Naive thymus-derived CD4-positive, alpha-beta T cell (primary cell): ENCODE measurements around the gene KIF5A. TPM values are rescaled to one million over a fixed set of nuclear protein-coding genes. Genes with fewer than 3 reads are reported as not detected.

Experiments used
- ATAC-seq: fragments of 150-1000 bp; cut with Tn5 transposase; 2 replicates; pipeline ENCODE4 v1.10.0; 2021; ENCODE audit warnings: mild to moderate bottlenecking, moderate library complexity
- CTCF ChIA-PET: fragments of 350-600 bp; sonication (Branson Sonifier 250); formaldehyde crosslinking; loops from one replicate; lab custom pipeline; 2021; ENCODE audit warnings: antibody characterized with exemption; lab: Charles Lee
- POLR2A ChIA-PET: fragments of 350-600 bp; sonication (Branson Sonifier 250); formaldehyde crosslinking; loops from one replicate; lab custom pipeline; 2021; ENCODE audit warnings: antibody characterized with exemption, inconsistent platforms; lab: Charles Lee
- DNase-seq, 9 donors: peaks; one replicate each; pipeline versions ENCODE4 v3.0.0 to v3.0.0-alpha.2; 2020 to 2022; ENCODE audit warnings: mixed read lengths in 1 of 9
- H3K27ac ChIP-seq: one replicate; pipeline ENCODE4 v1.7.0; 2013; ENCODE audit warnings: mild to moderate bottlenecking, low read depth, low read length, moderate library complexity
- H3K27me3 ChIP-seq, 2 donors: one replicate each; pipeline ENCODE4 v1.7.0; 2013; ENCODE audit warnings: low read length in 2 of 2, mild to moderate bottlenecking in 2 of 2, moderate library complexity in 2 of 2; ENCODE audit not compliant: control insufficient read depth in 2 of 2, insufficient read depth in 2 of 2
- H3K36me3 ChIP-seq, 3 experiments: 1 replicate in 2 of 3; 2 replicates in 1 of 3; pipeline ENCODE4 v1.7.0; 2013; ENCODE audit warnings: low read length in 3 of 3, mild to moderate bottlenecking in 3 of 3, moderate library complexity in 1 of 3; ENCODE audit not compliant: insufficient read depth in 3 of 3, control insufficient read depth in 2 of 3
- H3K4me1 ChIP-seq, 2 donors: one replicate each; pipeline ENCODE4 v1.7.0; 2013; ENCODE audit warnings: low read length in 2 of 2, mild to moderate bottlenecking in 2 of 2, moderate library complexity in 1 of 2; ENCODE audit not compliant: control insufficient read depth in 2 of 2, insufficient read depth in 2 of 2
- H3K4me3 ChIP-seq: 2 replicates; pipeline ENCODE4 v1.7.0; 2013; ENCODE audit warnings: mild to moderate bottlenecking, low read length
- H3K9me3 ChIP-seq, 3 experiments: 1 replicate in 2 of 3; 2 replicates in 1 of 3; pipeline ENCODE4 v1.7.0; 2013; ENCODE audit warnings: low read length in 3 of 3; ENCODE audit not compliant: control insufficient read depth in 2 of 3
- H3K27ac Mint-ChIP-seq, 9 donors: one replicate each; pipeline ENCODE4 v1.8.0; 2020 to 2022; ENCODE audit warnings: mixed read lengths in 9 of 9, mild to moderate bottlenecking in 8 of 9, moderate library complexity in 5 of 9, inconsistent platforms in 2 of 9
- H3K27me3 Mint-ChIP-seq, 5 donors: one replicate each; pipeline ENCODE4 v1.8.0; 2021 to 2022; ENCODE audit warnings: mixed read lengths in 5 of 5, mild to moderate bottlenecking in 1 of 5
- H3K36me3 Mint-ChIP-seq, 5 donors: one replicate each; pipeline ENCODE4 v1.8.0; 2020 to 2022; ENCODE audit warnings: mixed read lengths in 5 of 5, mild to moderate bottlenecking in 3 of 5, inconsistent platforms in 1 of 5
- H3K4me1 Mint-ChIP-seq, 7 donors: one replicate each; pipeline ENCODE4 v1.8.0; 2020 to 2022; ENCODE audit warnings: mixed read lengths in 7 of 7, mild to moderate bottlenecking in 3 of 7, inconsistent platforms in 1 of 7
- H3K4me3 Mint-ChIP-seq, 10 donors: one replicate each; pipeline ENCODE4 v1.8.0; 2020 to 2022; ENCODE audit warnings: mild to moderate bottlenecking in 10 of 10, mixed read lengths in 10 of 10, moderate library complexity in 6 of 10, inconsistent platforms in 2 of 10
- H3K9me3 Mint-ChIP-seq, 11 donors: one replicate each; pipeline ENCODE4 v1.8.0; 2020 to 2022; ENCODE audit warnings: mixed read lengths in 11 of 11, mild to moderate bottlenecking in 4 of 11, inconsistent platforms in 1 of 11, moderate library complexity in 1 of 11
- intact Hi-C, 2 donors: fragments of 100-400 bp; cut with micrococcal nuclease; formaldehyde crosslinking; loops; one replicate each; pipeline ENCODE4 v1.15.1; 2023
- polyA plus RNA-seq, 2 donors: library from polyadenylated mRNA; unstranded; fragments of 300-500 nt; fragmentation: Illumina TruSeq; gene quantifications; one replicate each; pipeline ENCODE4 v1.2.3, GENCODE V29; 2021
- total RNA-seq, 6 experiments: library from RNA in 5 of 6; stranded (reverse) in 5 of 6; gene quantifications; 1 replicate in 5 of 6; 2 replicates in 1 of 6; pipeline ENCODE4 v1.2.3 and lab custom pipeline; 2021 to 2026

Gene KIF5A
- total and polyA plus RNA-seq, 7 experiments from 2014 or later = 0.06 to 1.7 (median 1.0) TPM

DNA sequence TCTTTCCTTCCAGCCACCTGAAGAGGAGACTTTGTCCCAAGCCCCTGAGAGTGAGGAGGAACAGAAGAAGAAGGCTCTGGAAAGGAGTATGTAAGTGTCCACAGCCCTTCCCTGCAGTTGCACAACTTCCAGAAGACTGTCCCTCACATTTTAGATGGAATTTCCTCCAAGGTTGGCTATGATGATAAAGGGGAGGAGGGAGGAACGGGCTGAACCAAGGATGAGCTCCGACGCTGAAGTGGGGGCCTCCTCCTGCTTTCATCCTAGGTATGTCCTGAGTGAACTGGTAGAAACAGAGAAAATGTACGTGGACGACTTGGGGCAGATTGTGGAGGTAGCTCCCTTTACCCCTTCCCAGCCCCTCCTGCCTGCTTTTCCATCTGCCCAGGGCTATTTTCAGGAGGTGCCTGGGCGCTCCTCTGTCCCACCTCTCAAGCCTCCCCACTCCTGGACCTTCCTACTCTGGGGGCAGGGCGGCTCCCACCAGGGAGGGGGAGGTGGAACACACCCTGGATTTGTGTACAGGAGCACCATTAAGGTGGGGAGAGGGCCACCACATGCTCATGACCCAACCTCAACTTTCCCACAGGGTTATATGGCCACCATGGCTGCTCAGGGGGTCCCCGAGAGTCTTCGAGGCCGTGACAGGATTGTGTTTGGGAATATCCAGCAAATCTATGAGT lies 63.7 kb downstream of the KIF5A start:
- CTCF ChIA-PET = interaction anchor here (1.5 kb wide), 1 partner anchor 33 kb away, joined by 3 read pairs; no protein-coding TSS in a partner anchor
- peaks cover 0 to 8% of the 10 kb centered on the region in 2 donors for H3K4me1 ChIP-seq
- Mint-ChIP-seq H3K9me3 (no peaks in the 10 kb centered on the region), H3K36me3 (peaks cover 0 to 7% (median 0%) of the 10 kb centered on the region in 5 donors), H3K27me3 (peaks cover 12 to 77% (median 43%) of the 10 kb centered on the region in 5 donors), H3K4me1 (peaks cover 0 to 13% (median 6%) of the 10 kb centered on the region in 7 donors), H3K4me3 (no peak overlapping the region), H3K27ac (no peak overlapping the region)
- H3K27me3 ChIP-seq = peaks cover 0 to 8% of the 10 kb centered on the region in 2 donors
- no peaks in the 10 kb centered on the region for H3K36me3 ChIP-seq
- DNase-seq (no peak), ATAC-seq (no peak)
- H3K27ac ChIP-seq = no peak overlapping the region
- H3K9me3 ChIP-seq = no peaks in the 10 kb centered on the region
- intact Hi-C loops = no loop called here
- no peak overlapping the region for H3K4me3 ChIP-seq
- POLR2A ChIA-PET = interaction anchor here (0.6 to 0.9 kb wide), 2 partner anchors 22 to 235 kb away, joined by 3 read pairs; partner anchors contain the start of gene PIP4K2C

DNA sequence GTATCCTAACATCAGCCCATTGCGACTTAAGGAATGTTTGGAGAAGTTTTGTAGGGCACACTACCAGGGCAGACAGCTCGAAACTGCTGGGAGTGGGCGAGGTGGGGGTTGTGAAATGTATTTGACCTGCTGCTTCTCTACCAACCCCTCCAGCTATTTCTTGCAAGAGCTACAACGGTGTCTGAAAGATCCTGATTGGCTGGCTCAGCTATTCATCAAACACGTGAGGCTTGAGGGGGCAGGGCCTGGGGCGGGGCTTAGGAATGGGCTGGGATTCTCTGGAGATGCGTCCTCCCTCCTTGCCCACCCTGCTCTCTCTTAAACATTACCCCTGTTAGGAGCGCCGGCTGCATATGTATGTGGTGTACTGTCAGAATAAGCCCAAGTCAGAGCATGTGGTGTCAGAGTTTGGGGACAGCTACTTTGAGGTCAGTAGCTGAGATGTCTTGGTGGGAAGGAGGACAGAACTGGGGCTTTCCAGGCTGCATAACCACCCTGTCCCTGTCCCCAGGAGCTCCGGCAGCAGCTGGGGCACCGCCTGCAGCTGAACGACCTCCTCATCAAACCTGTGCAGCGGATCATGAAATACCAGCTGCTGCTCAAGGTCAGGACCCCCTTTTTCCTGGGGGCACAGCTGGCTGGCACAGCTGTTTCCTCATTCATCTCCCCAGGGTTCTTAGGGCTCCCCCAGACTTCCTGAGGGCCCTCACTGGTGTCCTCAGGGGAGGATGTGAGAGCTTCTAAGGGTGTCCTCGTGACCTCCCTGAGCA lies 64.5 kb downstream of the KIF5A start:
- peaks cover 0 to 3% (median 0%) of the 10 kb centered on the region in 5 donors for H3K36me3 Mint-ChIP-seq
- peaks cover 2 to 10% of the 10 kb centered on the region in 2 donors for H3K4me1 ChIP-seq
- peaks cover 20 to 85% (median 50%) of the 10 kb centered on the region in 5 donors for H3K27me3 Mint-ChIP-seq
- H3K4me3 ChIP-seq = no peak overlapping the region
- H3K36me3 ChIP-seq = no peaks in the 10 kb centered on the region
- H3K9me3 ChIP-seq = no peaks in the 10 kb centered on the region
- intact Hi-C loops = no loop called here
- ATAC-seq = no peak
- no peak overlapping the region for H3K27ac Mint-ChIP-seq
- peaks cover 0 to 8% of the 10 kb centered on the region in 2 donors for H3K27me3 ChIP-seq
- H3K4me1 Mint-ChIP-seq = peaks cover 6 to 19% (median 13%) of the 10 kb centered on the region in 7 donors
- POLR2A ChIA-PET = interaction anchor here (0.5 to 1.6 kb wide), 3 partner anchors 22 to 47 kb away, joined by 3 to 4 read pairs (median 3); partner anchors contain the start of gene PIP4K2C
- no peaks in the 10 kb centered on the region for H3K9me3 Mint-ChIP-seq
- H3K4me3 Mint-ChIP-seq = peak overlapping the region in 1 of 10 donors; percentile 56
- CTCF ChIA-PET = interaction anchor here (1.1 kb wide), 1 partner anchor 31 kb away, joined by 4 read pairs; no protein-coding TSS in a partner anchor
- no peak for DNase-seq
- no peak overlapping the region for H3K27ac ChIP-seq

DNA sequence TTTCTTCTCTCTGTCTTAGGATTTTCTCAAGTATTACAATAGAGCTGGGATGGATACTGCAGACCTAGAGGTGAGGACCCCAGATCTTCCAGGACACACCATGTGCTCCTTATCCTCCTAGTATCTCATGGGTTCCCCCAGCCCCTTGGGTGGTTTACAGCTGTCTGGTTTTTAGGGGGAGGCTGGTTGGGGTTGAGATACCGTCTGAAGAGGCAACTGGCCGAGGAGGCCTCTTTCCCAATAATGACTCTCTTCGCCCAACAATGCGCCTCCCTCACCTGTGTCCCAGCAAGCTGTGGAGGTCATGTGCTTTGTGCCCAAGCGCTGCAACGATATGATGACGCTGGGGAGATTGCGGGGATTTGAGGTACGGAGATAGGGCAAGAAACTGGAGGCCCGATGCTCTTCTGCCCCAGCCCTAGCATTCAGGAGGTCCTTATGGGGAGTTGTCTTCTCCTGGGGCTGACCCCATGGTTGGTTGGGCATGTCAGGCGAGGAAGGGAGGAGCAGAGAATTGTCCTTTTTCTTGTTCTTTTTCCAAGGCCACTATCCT lies 65.2 kb downstream of the KIF5A start:
- H3K9me3 ChIP-seq = no peaks in the 10 kb centered on the region
- H3K4me1 ChIP-seq = peaks cover 4 to 16% of the 10 kb centered on the region in 2 donors
- Mint-ChIP-seq H3K27me3 (peaks cover 21 to 89% (median 49%) of the 10 kb centered on the region in 5 donors), H3K9me3 (no peaks in the 10 kb centered on the region), H3K27ac (no peak overlapping the region), H3K36me3 (no peaks in the 10 kb centered on the region), H3K4me1 (peaks cover 8 to 22% (median 15%) of the 10 kb centered on the region in 7 donors), H3K4me3 (peak overlapping the region in 1 of 10 donors; percentile 56)
- ChIA-PET POLR2A (interaction anchor here (0.5 to 1.6 kb wide), 2 partner anchors 22 to 46 kb away, joined by 3 to 4 read pairs; no protein-coding TSS in a partner anchor), CTCF (interaction anchor here (1.1 kb wide), 1 partner anchor 31 kb away, joined by 4 read pairs; no protein-coding TSS in a partner anchor)
- no peaks in the 10 kb centered on the region for H3K36me3 ChIP-seq
- H3K27me3 ChIP-seq = peaks cover 1 to 11% of the 10 kb centered on the region in 2 donors
- DNase-seq (no peak), ATAC-seq (no peak)
- intact Hi-C loops = no loop called here
- no peak overlapping the region for H3K4me3 ChIP-seq
- no peak overlapping the region for H3K27ac ChIP-seq

DNA sequence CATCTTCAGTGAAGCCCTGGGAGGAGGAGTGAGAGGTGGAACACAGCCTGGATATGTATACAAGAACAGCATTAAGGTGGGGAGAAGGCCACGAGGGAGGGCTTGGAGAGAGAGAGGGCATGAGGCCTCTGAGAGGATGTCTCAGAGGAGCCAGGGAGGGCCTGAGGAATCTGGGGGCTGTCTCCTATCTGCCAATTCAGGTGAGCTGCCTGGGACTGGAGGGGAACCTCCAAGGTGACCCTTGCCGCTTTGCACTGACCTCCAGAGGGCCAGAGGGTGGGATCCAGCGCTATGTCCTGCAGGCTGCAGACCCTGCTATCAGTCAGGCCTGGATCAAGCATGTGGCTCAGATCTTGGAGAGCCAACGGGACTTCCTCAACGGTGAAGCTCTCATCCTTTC lies 65.8 kb downstream of the KIF5A start:
- Mint-ChIP-seq H3K27me3 (peaks cover 27 to 89% (median 51%) of the 10 kb centered on the region in 5 donors), H3K36me3 (no peaks in the 10 kb centered on the region), H3K9me3 (no peaks in the 10 kb centered on the region), H3K4me3 (peak overlapping the region in 1 of 10 donors; percentile 7), H3K27ac (no peak overlapping the region), H3K4me1 (peaks cover 9 to 23% (median 15%) of the 10 kb centered on the region in 7 donors)
- ChIA-PET POLR2A (interaction anchor here (1.6 kb wide), 1 partner anchor 23 kb away, joined by 4 read pairs; no protein-coding TSS in a partner anchor), CTCF (interaction anchor here (1.9 kb wide), 1 partner anchor 35 kb away, joined by 5 read pairs; no protein-coding TSS in a partner anchor)
- H3K4me1 ChIP-seq = peaks cover 9 to 18% of the 10 kb centered on the region in 2 donors
- no peaks in the 10 kb centered on the region for H3K36me3 ChIP-seq
- no peak overlapping the region for H3K27ac ChIP-seq
- no peaks in the 10 kb centered on the region for H3K9me3 ChIP-seq
- no peak for DNase-seq
- H3K27me3 ChIP-seq = peaks cover 6 to 17% of the 10 kb centered on the region in 2 donors
- intact Hi-C loops = no loop called here
- no peak for ATAC-seq
- H3K4me3 ChIP-seq = no peak overlapping the region

DNA sequence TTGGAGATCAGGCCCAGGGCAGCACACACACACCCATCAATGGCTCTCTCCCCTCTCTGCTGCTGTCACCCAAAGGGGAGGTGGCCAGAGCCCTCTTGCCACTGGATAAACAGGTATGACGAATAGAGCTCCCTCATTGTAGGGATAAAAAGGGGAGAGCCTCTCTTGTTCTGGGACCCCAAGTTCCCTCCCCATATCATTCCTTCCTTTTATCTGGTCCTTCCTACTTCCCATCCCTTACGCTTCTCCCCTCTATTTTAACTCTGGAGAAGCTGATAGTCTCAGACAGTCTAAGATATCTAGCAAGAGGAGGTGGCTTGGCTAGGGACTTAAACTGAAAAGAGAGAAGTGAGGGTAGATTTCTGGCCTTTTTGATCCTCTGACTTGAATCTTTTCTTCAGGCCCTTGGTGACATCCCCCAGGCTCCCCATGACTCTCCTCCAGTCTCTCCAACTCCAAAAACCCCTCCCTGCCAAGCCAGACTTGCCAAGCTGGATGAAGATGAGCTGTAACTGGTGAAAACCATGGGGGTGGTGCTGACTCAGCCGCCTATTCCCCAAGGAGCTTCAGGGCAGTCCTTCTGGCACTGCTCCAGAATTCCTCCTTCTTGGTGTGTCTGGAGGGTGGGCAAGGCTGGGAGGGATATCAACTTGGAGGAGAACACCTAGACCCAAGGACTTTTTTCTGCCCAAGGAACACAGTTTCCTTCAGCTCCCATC lies 66.7 kb downstream of the KIF5A start:
- Mint-ChIP-seq H3K27ac (no peak overlapping the region), H3K4me1 (peaks cover 15 to 27% (median 22%) of the 10 kb centered on the region in 7 donors), H3K36me3 (no peaks in the 10 kb centered on the region), H3K27me3 (peaks cover 37 to 94% (median 59%) of the 10 kb centered on the region in 5 donors), H3K4me3 (no peak overlapping the region), H3K9me3 (no peaks in the 10 kb centered on the region)
- no peak for DNase-seq
- ChIA-PET POLR2A (no interaction called here), CTCF (interaction anchor here (1.9 kb wide), 1 partner anchor 36 kb away, joined by 5 read pairs; no protein-coding TSS in a partner anchor)
- ATAC-seq = no peak
- Histone ChIP-seq H3K4me1 (peaks cover 18 to 24% of the 10 kb centered on the region in 2 donors), H3K4me3 (no peak overlapping the region), H3K27ac (no peak overlapping the region), H3K36me3 (no peaks in the 10 kb centered on the region), H3K27me3 (peaks cover 11 to 26% of the 10 kb centered on the region in 2 donors), H3K9me3 (no peaks in the 10 kb centered on the region)
- intact Hi-C loops = no loop called here
